Neural cell (in vitro differentiated cells): ENCODE results near the gene FLT1. TPM values are rescaled to one million over a fixed set of nuclear protein-coding genes. Genes with fewer than 3 reads are reported as not detected.

Source experiments
- H2AFZ ChIP-seq: fragments of 200-600, 300-800 bp; sonication (generic), shearing (Covaris generic); 2 replicates; pipeline ENCODE4 v1.6.0; 2014; ENCODE audit warnings: low read depth, mild to moderate bottlenecking, antibody characterized with exemption, low read length, moderate library complexity
- H3F3A ChIP-seq: fragments of 200-600 bp; shearing (Covaris generic); 2 replicates; pipeline ENCODE4 v1.6.1; 2016; ENCODE audit warnings: mild to moderate bottlenecking, moderate library complexity, mixed read lengths, antibody characterized with exemption, low read length; ENCODE audit not compliant: insufficient read depth, poor library complexity, severe bottlenecking
- H3K27ac ChIP-seq: fragments of 200-600, 300-800 bp; sonication (generic), shearing (Covaris generic); 2 replicates; pipeline ENCODE4 v1.5.1; 2014; ENCODE audit warnings: mild to moderate bottlenecking, low read length, moderate library complexity
- H3K27me3 ChIP-seq: fragments of 300-800, 200-600 bp; sonication (generic), shearing (Covaris generic); 2 replicates; pipeline ENCODE4 v1.6.0; 2014; ENCODE audit warnings: mild to moderate bottlenecking, low read depth, low read length, moderate library complexity; ENCODE audit not compliant: insufficient read depth
- H3K36me3 ChIP-seq: fragments of 300-800, 200-600 bp; sonication (generic), shearing (Covaris generic); 2 replicates; pipeline ENCODE4 v1.5.1; 2014; ENCODE audit warnings: mild to moderate bottlenecking, antibody characterized with exemption, low read length, moderate library complexity; ENCODE audit not compliant: insufficient read depth
- H3K4me2 ChIP-seq: fragments of 300-800, 200-600 bp; sonication (generic), shearing (Covaris generic); 2 replicates; pipeline ENCODE4 v1.6.0; 2014; ENCODE audit warnings: mild to moderate bottlenecking, low read length
- H3K4me3 ChIP-seq: fragments of 300-800, 200-600 bp; sonication (generic), shearing (Covaris generic); 2 replicates; pipeline ENCODE4 v1.5.1; 2014; ENCODE audit warnings: mild to moderate bottlenecking, low read length, moderate library complexity
- H3K79me2 ChIP-seq: fragments of 200-600 bp; shearing (Covaris generic); replicated peaks from 2 replicates; pipeline ENCODE4 v1.6.0; 2014; ENCODE audit warnings: mild to moderate bottlenecking, low read length, moderate library complexity; ENCODE audit not compliant: insufficient read depth
- H3K9ac ChIP-seq: fragments of 300-800, 200-600 bp; sonication (generic), shearing (Covaris generic); 2 replicates; pipeline ENCODE4 v1.6.1; 2016; ENCODE audit warnings: mild to moderate bottlenecking, low read length, mixed read lengths
- H3K9me2 ChIP-seq: fragments of 200-600 bp; shearing (Covaris generic); 2 replicates; pipeline ENCODE4 v1.6.1; 2016; ENCODE audit warnings: mild to moderate bottlenecking, low read length, mixed read lengths; ENCODE audit not compliant: insufficient read depth
- H3K9me3 ChIP-seq: fragments of 200-600, 300-800 bp; sonication (generic), shearing (Covaris generic); 2 replicates; pipeline ENCODE4 v1.6.1; 2016; ENCODE audit warnings: mild to moderate bottlenecking, mixed run types, low read length, moderate library complexity, mixed read lengths
- H4K20me1 ChIP-seq: fragments of 200-600 bp; shearing (Covaris generic); 2 replicates; pipeline ENCODE4 v1.6.1; 2016; ENCODE audit warnings: mild to moderate bottlenecking, mixed run types; ENCODE audit not compliant: insufficient read depth
- CTCF ChIP-seq: fragments of 450-650 bp; IDR thresholded peaks from 2 replicates; pipeline ENCODE4 v1.5.1; 2014; ENCODE audit warnings: antibody characterized with exemption, mild to moderate bottlenecking, moderate library complexity; ENCODE audit not compliant: poor library complexity, severe bottlenecking
- EP300 ChIP-seq: fragments of 450-650 bp; conservative IDR thresholded peaks from 2 replicates; pipeline ENCODE4 v1.6.1; 2014; ENCODE audit warnings: antibody characterized with exemption, mild to moderate bottlenecking, moderate library complexity; ENCODE audit not compliant: poor library complexity, severe bottlenecking
- EZH2 ChIP-seq: fragments of 200-600, 300-800 bp; shearing (Covaris generic), sonication (generic); IDR thresholded peaks from 2 replicates; pipeline ENCODE4 v1.6.1; 2014; ENCODE audit warnings: antibody characterized with exemption, low read length, borderline replicate concordance, mild to moderate bottlenecking; ENCODE audit not compliant: insufficient read depth, poor library complexity, severe bottlenecking
- MXI1 ChIP-seq: fragments of 450-650 bp; conservative IDR thresholded peaks from 2 replicates; pipeline ENCODE4 v1.6.1; 2014; ENCODE audit warnings: antibody characterized with exemption, mild to moderate bottlenecking; ENCODE audit not compliant: poor library complexity, severe bottlenecking
- POLR2AphosphoS5 ChIP-seq: IDR thresholded peaks from 2 replicates; pipeline ENCODE4 v1.6.1; 2012
- RAD21 ChIP-seq: fragments of 450-650 bp; conservative IDR thresholded peaks from 2 replicates; pipeline ENCODE4 v1.6.1; 2014; ENCODE audit warnings: antibody characterized with exemption, mild to moderate bottlenecking, moderate library complexity
- REST ChIP-seq: IDR thresholded peaks from 2 replicates; pipeline ENCODE4 v1.6.1; 2012; ENCODE audit warnings: borderline replicate concordance
- SMC3 ChIP-seq: fragments of 450-650 bp; conservative IDR thresholded peaks from 2 replicates; pipeline ENCODE4 v1.6.1; 2014; ENCODE audit warnings: antibody characterized with exemption, mild to moderate bottlenecking, moderate library complexity; ENCODE audit not compliant: poor library complexity
- TAF1 ChIP-seq: IDR thresholded peaks from 2 replicates; pipeline ENCODE4 v1.6.1; 2012; ENCODE audit warnings: low read depth
- polyA plus RNA-seq: library from polyadenylated mRNA; depleted of rRNA; stranded (reverse); fragments of >200 nt; gene quantifications from 2 replicates; pipeline ENCODE4 v1.2.3, GENCODE V29; 2014

FLT1 gene
- polyA plus RNA-seq, 1 donor from 2014 or later: not detected

- no peak overlapping the region for H3K4me2 ChIP-seq
- H3K9me3 ChIP-seq: no peaks in the 10 kb centered on the region
- H2AFZ ChIP-seq: no peak overlapping the region
- no peak overlapping the region for H3K4me3 ChIP-seq
- no peaks in the 10 kb centered on the region for H3K36me3 ChIP-seq
- H3K27ac ChIP-seq: no peak overlapping the region
- no peaks in the 10 kb centered on the region for H3K9me2 ChIP-seq
- no peak for TF ChIP-seq REST
- peaks cover 52% of the 10 kb centered on the region for H3K27me3 ChIP-seq
- H3K9ac ChIP-seq: no peak overlapping the region
- no peaks in the 10 kb centered on the region for H4K20me1 ChIP-seq
- no peaks in the 10 kb centered on the region for H3K79me2 ChIP-seq
- H3F3A ChIP-seq: no peaks in the 10 kb centered on the region
Observed at GRCh38 chr13:28490061-28490460, 4.9 kb downstream of the FLT1 start.

GRCh38 chr13:28489524-28489931 lies 5.4 kb downstream of the FLT1 start:
- Histone ChIP-seq H3K9ac (no peak overlapping the region), H2AFZ (no peak overlapping the region), H3K4me3 (no peak overlapping the region), H4K20me1 (no peaks in the 10 kb centered on the region), H3K27ac (no peak overlapping the region), H3K27me3 (peaks cover 46% of the 10 kb centered on the region), H3K9me2 (no peaks in the 10 kb centered on the region), H3F3A (no peaks in the 10 kb centered on the region), H3K79me2 (no peaks in the 10 kb centered on the region), H3K4me2 (no peak overlapping the region), H3K36me3 (no peaks in the 10 kb centered on the region), H3K9me3 (no peaks in the 10 kb centered on the region)
- no peak for TF ChIP-seq EP300
- TF ChIP-seq REST: no peak
- TF ChIP-seq MXI1: no peak

- no peaks in the 10 kb centered on the region for H3F3A ChIP-seq
- no peaks in the 10 kb centered on the region for H3K9me2 ChIP-seq
- no peak overlapping the region for H2AFZ ChIP-seq
- H3K79me2 ChIP-seq: no peaks in the 10 kb centered on the region
- no peaks in the 10 kb centered on the region for H3K36me3 ChIP-seq
- TF ChIP-seq SMC3: no peak
- no peak for TF ChIP-seq EZH2
- TF ChIP-seq CTCF: no peak
- no peak for TF ChIP-seq POLR2AphosphoS5
- no peak for TF ChIP-seq MXI1
- no peak for TF ChIP-seq EP300
- no peak for TF ChIP-seq REST
- no peak for TF ChIP-seq TAF1
- no peak for TF ChIP-seq RAD21
- no peaks in the 10 kb centered on the region for H4K20me1 ChIP-seq
- no peak overlapping the region for H3K4me3 ChIP-seq
- H3K4me2 ChIP-seq: no peak overlapping the region
- H3K27me3 ChIP-seq: peaks cover 36% of the 10 kb centered on the region
- H3K9me3 ChIP-seq: no peaks in the 10 kb centered on the region
- H3K9ac ChIP-seq: no peak overlapping the region
- no peak overlapping the region for H3K27ac ChIP-seq
Observed at GRCh38 chr13:28488376-28489005, 6.4 kb downstream of the FLT1 start.
